NT2/D1 (cell line): Measurements from ENCODE around the gene PDGFD.

Experiments
- DNase-seq: peaks from one replicate; pipeline ENCODE4 v3.0.0-alpha.2; 2011; ENCODE audit warnings: low read depth, low spot score
- H3K27me3 ChIP-seq: 2 replicates; pipeline ENCODE4 v1.6.0; 2011; ENCODE audit warnings: mild to moderate bottlenecking; ENCODE audit not compliant: insufficient read length, insufficient read depth
- H3K36me3 ChIP-seq: 2 replicates; pipeline ENCODE4 v1.6.1; 2011; ENCODE audit warnings: mild to moderate bottlenecking, low read length, mixed read lengths; ENCODE audit not compliant: insufficient read depth, insufficient read length
- H3K4me1 ChIP-seq: 2 replicates; pipeline ENCODE4 v1.5.1; 2011; ENCODE audit not compliant: insufficient read depth, insufficient read length
- H3K4me3 ChIP-seq: 2 replicates; pipeline ENCODE4 v1.5.1; 2011; ENCODE audit warnings: low read depth; ENCODE audit not compliant: insufficient read length
- H3K9ac ChIP-seq: 2 replicates; pipeline ENCODE4 v1.6.0; 2011; ENCODE audit warnings: low read depth; ENCODE audit not compliant: insufficient read length
- H3K9me3 ChIP-seq: 2 replicates; pipeline ENCODE4 v1.5.1; 2011; ENCODE audit warnings: mild to moderate bottlenecking, low read length; ENCODE audit not compliant: insufficient read depth
- SUZ12 ChIP-seq: IDR thresholded peaks from 2 replicates; pipeline ENCODE4 v1.6.1; 2011; ENCODE audit not compliant: insufficient read length, insufficient read depth; ENCODE audit errors: extremely low read depth
- YY1 ChIP-seq: IDR thresholded peaks from 2 replicates; pipeline ENCODE4 v1.6.1; 2011; ENCODE audit not compliant: insufficient read length, insufficient read depth
- ZNF274 ChIP-seq: IDR thresholded peaks from 2 replicates; pipeline ENCODE4 v1.6.1; 2011; ENCODE audit warnings: mild to moderate bottlenecking, low read depth, low read length

The PDGFD gene

GRCh38 chr11:104011044-104011443 lies 152.9 kb downstream of the PDGFD start:
- Histone ChIP-seq H3K27me3 (no peaks in the 10 kb centered on the region), H3K4me1 (no peaks in the 10 kb centered on the region), H3K4me3 (no peak overlapping the region), H3K9me3 (no peaks in the 10 kb centered on the region), H3K9ac (no peak overlapping the region), H3K36me3 (no peaks in the 10 kb centered on the region)
- no peak for DNase-seq
- no peak for TF ChIP-seq YY1
- no peak for TF ChIP-seq ZNF274
- TF ChIP-seq SUZ12, result no peak

GRCh38 chr11:104009744-104010143 lies 154.2 kb downstream of the PDGFD start:
- TF ChIP-seq YY1, result no peak
- no peak for TF ChIP-seq SUZ12
- TF ChIP-seq ZNF274, result no peak

GRCh38 chr11:104005234-104005855 lies 158.6 kb downstream of the PDGFD start:
- Histone ChIP-seq H3K4me1 (no peaks in the 10 kb centered on the region), H3K9me3 (no peaks in the 10 kb centered on the region; the same call in 1 of the 2 replicates), H3K4me3 (no peak overlapping the region), H3K36me3 (no peaks in the 10 kb centered on the region), H3K9ac (no peak overlapping the region), H3K27me3 (no peaks in the 10 kb centered on the region)
- no peak for TF ChIP-seq ZNF274
- TF ChIP-seq SUZ12, result no peak
- TF ChIP-seq YY1, result no peak
- no peak for DNase-seq

More at GRCh38 chr11:104009744-104010143, 154.2 kb downstream of the PDGFD start:
- Histone ChIP-seq H3K4me1 (no peaks in the 10 kb centered on the region), H3K9ac (no peak overlapping the region), H3K4me3 (no peak overlapping the region), H3K27me3 (no peaks in the 10 kb centered on the region), H3K36me3 (no peaks in the 10 kb centered on the region), H3K9me3 (no peaks in the 10 kb centered on the region)
- no peak for DNase-seq

- H3K4me1 ChIP-seq, result no peaks in the 10 kb centered on the region
- H3K4me3 ChIP-seq, result no peak overlapping the region
- no peak overlapping the region for H3K9ac ChIP-seq
- no peak for DNase-seq
- no peaks in the 10 kb centered on the region for H3K36me3 ChIP-seq
- no peaks in the 10 kb centered on the region for H3K27me3 ChIP-seq
- no peaks in the 10 kb centered on the region; the same call in 1 of the 2 replicates for H3K9me3 ChIP-seq
- TF ChIP-seq YY1 (no peak), ZNF274 (no peak), SUZ12 (no peak)
Observed at GRCh38 chr11:104003491-104003890, 160.5 kb downstream of the PDGFD start.

GRCh38 chr11:104001561-104002056 lies 162.3 kb downstream of the PDGFD start:
- TF ChIP-seq ZNF274 (no peak), SUZ12 (no peak), YY1 (no peak)
- no peak overlapping the region for H3K9ac ChIP-seq
- DNase-seq, result no peak
- H3K4me1 ChIP-seq, result no peaks in the 10 kb centered on the region
- H3K4me3 ChIP-seq, result no peak overlapping the region
- H3K27me3 ChIP-seq, result no peaks in the 10 kb centered on the region
- H3K36me3 ChIP-seq, result no peaks in the 10 kb centered on the region
- H3K9me3 ChIP-seq, result no peaks in the 10 kb centered on the region; the same call in 1 of the 2 replicates

- H3K27me3 ChIP-seq, result no peaks in the 10 kb centered on the region
- TF ChIP-seq SUZ12, result no peak
- TF ChIP-seq ZNF274, result no peak
- no peak for TF ChIP-seq YY1
- H3K4me3 ChIP-seq, result no peak overlapping the region
- H3K9me3 ChIP-seq, result no peaks in the 10 kb centered on the region; the same call in 1 of the 2 replicates
- no peaks in the 10 kb centered on the region for H3K4me1 ChIP-seq
- no peak for DNase-seq
- no peaks in the 10 kb centered on the region for H3K36me3 ChIP-seq
- no peak overlapping the region for H3K9ac ChIP-seq
Observed at GRCh38 chr11:104000798-104001197, 163.1 kb downstream of the PDGFD start.

GRCh38 chr11:103998826-103999508 lies 165.0 kb downstream of the PDGFD start:
- H3K27me3 ChIP-seq, result no peaks in the 10 kb centered on the region
- no peaks in the 10 kb centered on the region for H3K36me3 ChIP-seq
- DNase-seq, result no peak
- TF ChIP-seq ZNF274 (no peak), YY1 (no peak), SUZ12 (no peak)
- H3K4me1 ChIP-seq, result no peaks in the 10 kb centered on the region
- no peak overlapping the region for H3K4me3 ChIP-seq
- H3K9me3 ChIP-seq, result no peaks in the 10 kb centered on the region; the same call in 1 of the 2 replicates
- no peak overlapping the region for H3K9ac ChIP-seq
